ENCODE data around the gene C17orf114.
A peak's percentile ranks its signal among the peaks of the same experiment; 100 is the strongest.
"Not testable (repeated sequence)": the region's sequence is repeated elsewhere in the genome, so short reads cannot be mapped to it uniquely, and the experiment has no call there.

C17orf114 gene

GRCh38 chr17:4833178-4833940, 31.2 kb upstream of the C17orf114 start, which contains the start of gene MINK1:
TSS of gene MINK1 (plus strand) at chr17:4833340. CDS start at chr17:4833584, 244 bp downstream.
- Histone ChIP-seq H3K27me3 (ENCODE audit: control insufficient read depth in 4 of 4, insufficient read depth in 4 of 4, low read length in 3 of 4) (no peaks in the 10 kb centered on the region), H3K27ac (ENCODE audit: low read depth in 1 of 2, low read length in 2 of 2) (peak within 1 kb of the TSS; percentile 86 to 90), H3K4me1 (ENCODE audit: control insufficient read depth in 4 of 4, insufficient read depth in 4 of 4, low read length in 3 of 4) (peaks cover 12 to 37% (median 27%) of the 10 kb centered on the region in 4 donors), H3K4me3 (ENCODE audit: low read depth in 1 of 3, low read length in 3 of 3) (peak within 1 kb of the TSS; percentile 55 to 96 (median 77)), H3K9ac (ENCODE audit: low read depth in 1 of 2, low read length in 2 of 2) (peak within 1 kb of the TSS; percentile 34 to 66), H3K9me3 (ENCODE audit: control insufficient read depth in 4 of 4, low read length in 3 of 4) (no peaks in the 10 kb centered on the region), H3K36me3 (ENCODE audit: control insufficient read depth in 4 of 4, insufficient read depth in 3 of 4, low read depth in 1 of 4, low read length in 3 of 4) (no peaks in the 10 kb centered on the region)
- no peak for TF ChIP-seq RAD21 (IDR thresholded peaks at IDR 0.05)
- TF ChIP-seq HNF4G (IDR thresholded peaks at IDR 0.05): no peak
- no peak for TF ChIP-seq RXRA (IDR thresholded peaks at IDR 0.05)
- no peak for TF ChIP-seq GABPA (IDR thresholded peaks at IDR 0.05 in 1 of 2, conservative IDR thresholded peaks at IDR 0.05 in 1 of 2)
- TF ChIP-seq MAX (IDR thresholded peaks at IDR 0.05): no peak
- TF ChIP-seq ATF3 (IDR thresholded peaks at IDR 0.05): no peak
- TF ChIP-seq HNF4A (conservative IDR thresholded peaks at IDR 0.05): no peak
- under 1% methylated on average over 91 of the region's 91 CpGs for WGBS
- DNase-seq (ENCODE audit: low spot score): peak; percentile 87

GRCh38 chr17:4832829-4833177, 30.7 kb upstream of the C17orf114 start:
- not testable (repeated sequence) for H3K36me3 ChIP-seq (ENCODE audit: control insufficient read depth in 4 of 4, insufficient read depth in 3 of 4, low read depth in 1 of 4, low read length in 3 of 4); H3K27me3 ChIP-seq (ENCODE audit: control insufficient read depth in 4 of 4, insufficient read depth in 4 of 4, low read length in 3 of 4); H3K9me3 ChIP-seq (ENCODE audit: control insufficient read depth in 4 of 4, low read length in 3 of 4); DNase-seq (ENCODE audit: low spot score)
- peaks cover 12 to 37% (median 27%) of the 10 kb centered on the region in 4 donors for H3K4me1 ChIP-seq (ENCODE audit: control insufficient read depth in 4 of 4, insufficient read depth in 4 of 4, low read length in 3 of 4)
- H3K27ac ChIP-seq (ENCODE audit: low read depth in 1 of 2, low read length in 2 of 2): peak overlapping the region; percentile 86 to 90
- WGBS: 0% methylated on average over 10 of the region's 17 CpGs
- H3K4me3 ChIP-seq (ENCODE audit: low read depth in 1 of 3, low read length in 3 of 3): peak overlapping the region in 2 of 3 donors; percentile 77 to 96
- H3K9ac ChIP-seq (ENCODE audit: low read depth in 1 of 2, low read length in 2 of 2): peak overlapping the region; percentile 8 to 66

GRCh38 chr17:4827399-4827798, 25.3 kb upstream of the C17orf114 start:
- 90% methylated on average over 8 of the region's 8 CpGs for WGBS
- Histone ChIP-seq H3K4me3 (ENCODE audit: low read depth in 1 of 3, low read length in 3 of 3) (no peak overlapping the region), H3K36me3 (ENCODE audit: control insufficient read depth in 4 of 4, insufficient read depth in 3 of 4, low read depth in 1 of 4, low read length in 3 of 4) (peaks cover 0 to 10% (median 2%) of the 10 kb centered on the region in 4 donors), H3K9me3 (ENCODE audit: control insufficient read depth in 4 of 4, low read length in 3 of 4) (no peaks in the 10 kb centered on the region), H3K4me1 (ENCODE audit: control insufficient read depth in 4 of 4, insufficient read depth in 4 of 4, low read length in 3 of 4) (peaks cover 0 to 3% (median under 1%) of the 10 kb centered on the region in 4 donors), H3K9ac (ENCODE audit: low read depth in 1 of 2, low read length in 2 of 2) (no peak overlapping the region), H3K27me3 (ENCODE audit: control insufficient read depth in 4 of 4, insufficient read depth in 4 of 4, low read length in 3 of 4) (no peaks in the 10 kb centered on the region), H3K27ac (ENCODE audit: low read depth in 1 of 2, low read length in 2 of 2) (no peak overlapping the region)
- DNase-seq (ENCODE audit: low spot score): no peak
- TF ChIP-seq ZBTB33 (IDR thresholded peaks at IDR 0.05) (no peak), MAX (IDR thresholded peaks at IDR 0.05) (no peak), FOXA2 (IDR thresholded peaks at IDR 0.05) (no peak), ATF3 (IDR thresholded peaks at IDR 0.05) (no peak), SP1 (IDR thresholded peaks at IDR 0.05) (no peak), HNF4G (IDR thresholded peaks at IDR 0.05) (no peak), RXRA (IDR thresholded peaks at IDR 0.05) (no peak), GABPA (IDR thresholded peaks at IDR 0.05 in 1 of 2, conservative IDR thresholded peaks at IDR 0.05 in 1 of 2) (no peak), EGR1 (IDR thresholded peaks at IDR 0.05; ENCODE audit: low read depth in 2 of 2) (no peak), HNF4A (conservative IDR thresholded peaks at IDR 0.05) (no peak), REST (IDR thresholded peaks at IDR 0.05) (no peak), CTCF (IDR thresholded peaks at IDR 0.05; ENCODE audit: low read depth, low read length, missing input control) (no peak), RAD21 (IDR thresholded peaks at IDR 0.05) (no peak), JUND (IDR thresholded peaks at IDR 0.05) (no peak), TAF1 (conservative IDR thresholded peaks at IDR 0.05) (no peak), FOXA1 (IDR thresholded peaks at IDR 0.05) (no peak), YY1 (IDR thresholded peaks at IDR 0.05) (no peak), NR2F2 (IDR thresholded peaks at IDR 0.05) (no peak)
